Trophoblast cell (in vitro differentiated cells and primary cell): ENCODE data around the gene TMCO6.
"Not testable (repeated sequence)": the region's sequence is repeated elsewhere in the genome, so short reads cannot be mapped to it uniquely, and the experiment has no call there.

ENCODE experiments used
- DNase-seq, 2 donors: peaks; one replicate each; pipeline ENCODE4 v3.0.0-alpha.2; 2016
- H2AFZ ChIP-seq: 2 replicates; pipeline ENCODE4 v1.6.1; 2013; ENCODE audit warnings: low read length, moderate library complexity, mild to moderate bottlenecking; ENCODE audit not compliant: insufficient read depth, poor library complexity
- H2AK5ac ChIP-seq: 2 replicates; pipeline ENCODE4 v1.6.1; 2013; ENCODE audit warnings: mild to moderate bottlenecking, low read length
- H2BK120ac ChIP-seq: 2 replicates; pipeline ENCODE4 v1.6.1; 2013; ENCODE audit warnings: low read length, mild to moderate bottlenecking, moderate library complexity; ENCODE audit not compliant: insufficient read depth, poor library complexity
- H2BK12ac ChIP-seq: 2 replicates; pipeline ENCODE4 v1.6.1; 2013; ENCODE audit warnings: mild to moderate bottlenecking, low read length, moderate library complexity
- H2BK5ac ChIP-seq: 2 replicates; pipeline ENCODE4 v1.6.1; 2013; ENCODE audit warnings: low read length, low read depth, moderate library complexity, mild to moderate bottlenecking; ENCODE audit not compliant: poor library complexity
- H3K14ac ChIP-seq: 2 replicates; pipeline ENCODE4 v1.6.1; 2013; ENCODE audit warnings: mild to moderate bottlenecking, low read length
- H3K18ac ChIP-seq: 2 replicates; pipeline ENCODE4 v1.6.1; 2013; ENCODE audit warnings: mild to moderate bottlenecking, low read length
- H3K23ac ChIP-seq: 2 replicates; pipeline ENCODE4 v1.6.1; 2013; ENCODE audit warnings: low read length
- H3K27ac ChIP-seq: 2 replicates; pipeline ENCODE4 v1.5.1; 2013; ENCODE audit warnings: low read depth, mild to moderate bottlenecking, inconsistent platforms, low read length, moderate library complexity
- H3K27me3 ChIP-seq: 2 replicates; pipeline ENCODE4 v1.6.1; 2013; ENCODE audit warnings: inconsistent platforms, mild to moderate bottlenecking, low read length, moderate library complexity; ENCODE audit not compliant: insufficient read depth
- H3K36me3 ChIP-seq, 2 experiments: 1 replicate in 1 of 2; 2 replicates in 1 of 2; pipeline ENCODE4 v1.6.1; 2013; ENCODE audit warnings: low read length in 2 of 2, mild to moderate bottlenecking in 2 of 2, moderate library complexity in 1 of 2; ENCODE audit not compliant: insufficient read depth in 2 of 2, control insufficient read depth in 1 of 2
- H3K4ac ChIP-seq: 2 replicates; pipeline ENCODE4 v1.6.1; 2013; ENCODE audit warnings: low read depth, mild to moderate bottlenecking, low read length, moderate library complexity
- H3K4me1 ChIP-seq, 2 experiments: 1 replicate in 1 of 2; 2 replicates in 1 of 2; pipeline ENCODE4 v1.6.1; 2013; ENCODE audit warnings: low read length in 2 of 2, mild to moderate bottlenecking in 2 of 2, moderate library complexity in 1 of 2; ENCODE audit not compliant: insufficient read depth in 2 of 2, control insufficient read depth in 1 of 2
- H3K4me2 ChIP-seq: 2 replicates; pipeline ENCODE4 v1.6.1; 2013; ENCODE audit warnings: inconsistent platforms, mild to moderate bottlenecking, low read length, moderate library complexity
- H3K4me3 ChIP-seq: 2 replicates; pipeline ENCODE4 v1.5.1; 2013; ENCODE audit warnings: mild to moderate bottlenecking, low read depth, low read length, inconsistent platforms
- H3K79me1 ChIP-seq: one replicate; pipeline ENCODE4 v1.6.1; 2013; ENCODE audit warnings: low read length
- H3K79me2 ChIP-seq: 2 replicates; pipeline ENCODE4 v1.6.1; 2013; ENCODE audit warnings: low read length, mild to moderate bottlenecking; ENCODE audit not compliant: control insufficient read depth, insufficient read depth, poor library complexity
- H3K9ac ChIP-seq: 2 replicates; pipeline ENCODE4 v1.6.1; 2013; ENCODE audit warnings: mild to moderate bottlenecking, low read length
- H3K9me3 ChIP-seq: 2 replicates; pipeline ENCODE4 v1.6.1; 2013; ENCODE audit warnings: low read depth, mild to moderate bottlenecking, control low read depth, inconsistent platforms, low read length; ENCODE audit not compliant: insufficient read depth
- H4K12ac ChIP-seq: 2 replicates; pipeline ENCODE4 v1.6.1; 2013; ENCODE audit warnings: low read depth, mild to moderate bottlenecking, low read length, moderate library complexity
- H4K8ac ChIP-seq: 2 replicates; pipeline ENCODE4 v1.6.1; 2013; ENCODE audit warnings: low read depth, mild to moderate bottlenecking, low read length, moderate library complexity
- H4K91ac ChIP-seq: one replicate; pipeline ENCODE4 v1.6.1; 2013; ENCODE audit warnings: low read depth, mild to moderate bottlenecking, low read length, moderate library complexity
- WGBS: extraction: QIAGEN DNeasy Blood & Tissue Kit; methylation state at CpG from one replicate; pipeline ENCODE4 v1.1.7; 2013; ENCODE audit warnings: missing lambda C conversion rate; ENCODE audit not compliant: insufficient read length, insufficient coverage; ENCODE audit errors: extremely low coverage; 5-methylcytosine and 5-hydroxymethylcytosine counted together

Gene TMCO6

DNA sequence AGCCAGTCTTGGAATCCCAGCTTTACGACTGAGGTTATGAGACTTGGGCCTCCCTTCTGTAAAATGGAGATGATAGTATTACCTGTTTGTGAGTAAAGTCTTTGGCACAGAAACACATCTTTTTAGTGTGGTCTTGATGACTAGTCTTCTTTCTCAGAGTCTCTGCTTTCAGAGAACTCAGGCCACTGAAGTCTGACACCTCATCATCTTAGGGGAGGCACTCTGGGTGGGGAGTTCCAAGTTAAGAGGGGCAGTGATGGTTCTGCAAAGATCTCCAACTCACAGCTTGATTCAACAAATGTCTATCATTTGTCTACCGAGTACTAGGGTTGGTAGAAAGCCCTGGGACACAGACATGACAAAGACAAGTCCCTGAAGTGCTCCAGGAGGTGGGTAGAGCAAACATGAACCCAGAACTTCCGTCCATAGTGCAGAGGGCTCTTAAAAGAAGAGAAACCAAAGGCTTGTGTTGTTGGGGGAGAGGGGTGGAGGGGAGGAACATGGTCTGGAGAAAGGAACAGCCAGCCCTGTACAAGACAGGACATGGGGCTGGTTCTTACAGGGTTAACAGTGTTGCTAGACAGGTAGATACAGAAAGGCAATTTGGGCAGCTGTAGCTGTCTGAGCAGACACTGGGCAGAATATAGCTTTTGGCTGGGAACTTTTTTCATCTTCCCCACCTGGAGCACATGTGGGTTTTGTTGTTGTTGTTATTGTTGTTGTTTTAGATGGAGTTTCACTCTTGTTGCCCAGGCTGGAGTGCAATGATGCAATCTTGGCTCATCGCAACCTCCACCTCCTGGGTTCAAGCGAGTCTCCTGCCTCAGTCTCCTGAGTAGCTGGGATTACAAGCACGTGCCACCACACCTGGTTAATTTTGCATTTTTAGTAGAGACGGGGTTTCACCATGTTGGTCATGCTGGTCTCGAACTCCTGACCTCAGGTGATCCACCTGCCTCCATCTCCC is 3.7 kb upstream of the TMCO6 start:
- Histone ChIP-seq H3K79me2 (peaks cover 4% of the 10 kb centered on the region), H3K27ac (no peak overlapping the region), H3K14ac (no peak overlapping the region), H4K8ac (no peak overlapping the region), H3K23ac (no peak overlapping the region), H2BK12ac (no peak overlapping the region), H3K27me3 (no peaks in the 10 kb centered on the region), H4K91ac (no peak overlapping the region), H3K9me3 (peaks cover 16% of the 10 kb centered on the region), H3K4me3 (no peak overlapping the region), H3K4me2 (no peak overlapping the region), H2AK5ac (no peak overlapping the region), H2AFZ (no peak overlapping the region), H3K36me3 (no peaks in the 10 kb centered on the region), H3K4me1 (peaks cover 5 to 10% of the 10 kb centered on the region in 2 experiments), H3K18ac (no peak overlapping the region), H2BK120ac (no peak overlapping the region), H4K12ac (no peak overlapping the region), H2BK5ac (no peak overlapping the region), H3K4ac (no peak overlapping the region), H3K9ac (no peak overlapping the region), H3K79me1 (peaks cover 4% of the 10 kb centered on the region)
- no peak for DNase-seq
- WGBS: no CpG with 5 or more reads among the region's 8 CpGs

DNA sequence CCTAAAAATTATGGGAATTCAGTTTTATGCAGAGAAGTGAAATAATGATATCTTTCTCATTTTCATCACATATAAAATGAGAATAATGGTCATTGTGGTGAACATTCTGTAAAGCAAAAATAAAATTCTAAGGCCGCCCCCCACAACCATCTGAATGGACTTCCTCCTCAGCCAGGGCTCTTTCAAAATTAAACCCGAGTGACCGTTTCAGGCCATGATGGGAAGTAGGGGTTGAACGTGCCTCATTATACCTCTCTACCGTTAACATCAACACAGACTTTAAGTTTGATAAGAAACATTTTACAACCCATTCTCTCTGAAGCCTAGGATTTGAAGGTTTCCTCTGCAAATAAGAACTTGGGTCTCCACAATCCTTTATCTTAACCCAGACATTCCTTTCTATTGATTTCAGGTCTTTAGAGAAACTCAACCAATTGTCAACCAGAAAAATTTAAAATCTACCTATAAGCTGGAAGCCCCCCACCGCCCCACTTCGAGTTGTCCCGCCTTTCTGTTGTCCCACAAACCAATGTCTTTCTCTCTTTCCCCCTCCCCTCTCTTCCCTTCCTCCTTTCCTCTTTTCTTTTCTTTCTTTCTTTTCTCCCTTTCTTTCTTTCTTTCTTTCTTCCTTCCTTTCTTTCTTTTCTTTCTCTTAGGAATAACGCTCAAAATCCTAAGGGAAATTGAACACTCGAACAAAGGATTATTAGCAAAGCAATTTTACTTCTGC is 1.7 kb upstream of the TMCO6 start:
- peaks cover 4% of the 10 kb centered on the region for H3K79me1 ChIP-seq
- H3K27me3 ChIP-seq: no peaks in the 10 kb centered on the region
- no peak overlapping the region for H3K9ac ChIP-seq
- H3K23ac ChIP-seq: no peak overlapping the region
- no peak overlapping the region for H3K4ac ChIP-seq
- no peak overlapping the region for H3K18ac ChIP-seq
- H3K79me2 ChIP-seq: peaks cover 4% of the 10 kb centered on the region
- H2BK120ac ChIP-seq: no peak overlapping the region
- peaks cover 7% of the 10 kb centered on the region for H3K9me3 ChIP-seq
- no peak overlapping the region for H4K12ac ChIP-seq
- H4K8ac ChIP-seq: no peak overlapping the region
- no CpG with 5 or more reads among the region's 10 CpGs for WGBS
- no peak overlapping the region for H4K91ac ChIP-seq
- H3K14ac ChIP-seq: no peak overlapping the region
- H2AK5ac ChIP-seq: no peak overlapping the region
- no peak overlapping the region for H2AFZ ChIP-seq
- H3K4me1 ChIP-seq: peaks cover 5 to 10% of the 10 kb centered on the region in 2 experiments
- H2BK12ac ChIP-seq: no peak overlapping the region
- no peak overlapping the region for H3K4me3 ChIP-seq
- DNase-seq: no peak
- no peak overlapping the region for H2BK5ac ChIP-seq
- peaks cover 2 to 4% of the 10 kb centered on the region in 2 experiments for H3K36me3 ChIP-seq
- no peak overlapping the region for H3K27ac ChIP-seq
- H3K4me2 ChIP-seq: no peak overlapping the region

DNA sequence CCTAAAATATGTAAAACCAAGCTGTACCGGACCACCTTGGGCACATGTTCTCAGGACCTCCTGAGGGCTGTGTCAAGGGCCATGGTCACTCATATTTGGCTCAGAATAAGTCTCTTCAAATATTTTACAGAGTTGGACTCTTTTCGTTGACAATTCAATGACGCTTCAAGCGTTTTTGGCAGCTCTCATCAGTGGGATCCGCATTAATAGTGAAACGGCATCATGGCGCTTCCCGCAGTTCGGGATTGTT is 428 bp upstream of the TMCO6 start:
- not testable (repeated sequence) for H2BK12ac ChIP-seq, H3K9ac ChIP-seq, H2AK5ac ChIP-seq, H3K79me1 ChIP-seq, H3K4me1 ChIP-seq, H3K23ac ChIP-seq, H4K91ac ChIP-seq, H2AFZ ChIP-seq, H3K27me3 ChIP-seq, H3K27ac ChIP-seq, H3K9me3 ChIP-seq, DNase-seq, H3K4ac ChIP-seq, H3K79me2 ChIP-seq, H3K18ac ChIP-seq, H4K12ac ChIP-seq, H3K4me3 ChIP-seq, H3K14ac ChIP-seq, H2BK5ac ChIP-seq
- Histone ChIP-seq H4K8ac (peak overlapping the region; percentile 24), H3K4me2 (peak overlapping the region; percentile 62), H2BK120ac (peak overlapping the region; percentile 11), H3K36me3 (peaks cover 11 to 13% of the 10 kb centered on the region in 2 experiments)
- no CpG with 5 or more reads among the region's 9 CpGs for WGBS

DNA sequence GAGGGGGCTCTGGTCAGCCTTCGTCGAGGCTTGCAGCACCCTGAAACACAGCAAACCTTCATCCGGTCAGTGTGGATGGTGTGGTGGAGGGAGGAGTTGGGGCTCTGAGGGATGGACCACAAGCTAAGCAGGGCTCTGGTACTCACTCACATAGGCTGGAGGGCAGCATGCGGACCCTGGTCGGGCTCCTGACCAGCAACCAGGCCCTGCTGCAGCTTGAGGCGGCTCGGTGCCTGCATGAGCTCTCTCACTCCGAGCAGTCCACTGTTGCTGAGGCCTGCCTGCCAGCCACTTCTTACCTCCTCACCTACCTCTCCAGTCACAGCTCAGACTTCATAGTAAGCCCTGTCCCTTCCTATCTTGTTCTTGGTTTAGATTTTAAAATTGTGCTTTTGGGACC is 2.5 kb downstream of the TMCO6 start:
- H3K4me2 ChIP-seq: no peak overlapping the region
- H3K4me3 ChIP-seq: no peak overlapping the region
- no peak overlapping the region for H4K91ac ChIP-seq
- H2AK5ac ChIP-seq: no peak overlapping the region
- no peak for DNase-seq
- H4K8ac ChIP-seq: no peak overlapping the region
- no CpG with 5 or more reads among the region's 8 CpGs for whole genome bisulfite sequencing
- H3K4me1 ChIP-seq: peaks cover 5 to 11% of the 10 kb centered on the region in 2 experiments
- peak overlapping the region; percentile 27 for H4K12ac ChIP-seq
- H2BK5ac ChIP-seq: no peak overlapping the region
- H2BK12ac ChIP-seq: no peak overlapping the region
- H3K23ac ChIP-seq: no peak overlapping the region
- H3K4ac ChIP-seq: no peak overlapping the region
- peaks cover 4% of the 10 kb centered on the region for H3K79me1 ChIP-seq
- peaks cover 18 to 30% of the 10 kb centered on the region in 2 experiments for H3K36me3 ChIP-seq
- H2AFZ ChIP-seq: no peak overlapping the region
- H3K14ac ChIP-seq: no peak overlapping the region
- peaks cover 4% of the 10 kb centered on the region for H3K79me2 ChIP-seq
- no peaks in the 10 kb centered on the region for H3K9me3 ChIP-seq
- H3K9ac ChIP-seq: no peak overlapping the region
- no peak overlapping the region for H3K18ac ChIP-seq
- H3K27me3 ChIP-seq: no peaks in the 10 kb centered on the region
- no peak overlapping the region for H2BK120ac ChIP-seq
- no peak overlapping the region for H3K27ac ChIP-seq
